IMR-90 (cell line): Measurements from ENCODE around the gene UBE2O.

Experiments used
- FOS ChIP-seq: fragments of 150-350 bp; IDR thresholded peaks from 2 replicates; pipeline ENCODE4 v1.6.1; 2016; ENCODE audit warnings: low read depth, low read length
- MAZ ChIP-seq: IDR thresholded peaks from 2 replicates; pipeline ENCODE4 v1.6.1; 2012; ENCODE audit warnings: low read depth, mild to moderate bottlenecking, low read length, improper control_type of control experiment, moderate library complexity, borderline replicate concordance
- POLR2A ChIP-seq: IDR thresholded peaks from 2 replicates; pipeline ENCODE4 v1.6.1; 2012; ENCODE audit warnings: mild to moderate bottlenecking, low read depth, low read length
- RAD21 ChIP-seq: IDR thresholded peaks from 2 replicates; pipeline ENCODE4 v1.6.1; 2012; ENCODE audit warnings: low read length, improper control_type of control experiment
- RCOR1 ChIP-seq: IDR thresholded peaks from 2 replicates; pipeline ENCODE4 v1.6.1; 2012; ENCODE audit warnings: mild to moderate bottlenecking, low read length, improper control_type of control experiment; ENCODE audit not compliant: insufficient replicate concordance
- RFX5 ChIP-seq: IDR thresholded peaks from 2 replicates; pipeline ENCODE4 v1.8.0; 2012; ENCODE audit warnings: low read depth, mild to moderate bottlenecking, low read length, moderate library complexity
- USF2 ChIP-seq: fragments of 150-350 bp; IDR thresholded peaks from 2 replicates; pipeline ENCODE4 v1.6.1; 2017; ENCODE audit warnings: mild to moderate bottlenecking, antibody characterized with exemption, low read length, low read depth
- TF ChIP-seq, protein P1 (sequence below): conservative IDR thresholded peaks from 2 replicates; pipeline ENCODE4 v1.5.1; 2012; ENCODE audit warnings: mild to moderate bottlenecking, low read depth, low read length, improper control_type of control experiment

DNA sequence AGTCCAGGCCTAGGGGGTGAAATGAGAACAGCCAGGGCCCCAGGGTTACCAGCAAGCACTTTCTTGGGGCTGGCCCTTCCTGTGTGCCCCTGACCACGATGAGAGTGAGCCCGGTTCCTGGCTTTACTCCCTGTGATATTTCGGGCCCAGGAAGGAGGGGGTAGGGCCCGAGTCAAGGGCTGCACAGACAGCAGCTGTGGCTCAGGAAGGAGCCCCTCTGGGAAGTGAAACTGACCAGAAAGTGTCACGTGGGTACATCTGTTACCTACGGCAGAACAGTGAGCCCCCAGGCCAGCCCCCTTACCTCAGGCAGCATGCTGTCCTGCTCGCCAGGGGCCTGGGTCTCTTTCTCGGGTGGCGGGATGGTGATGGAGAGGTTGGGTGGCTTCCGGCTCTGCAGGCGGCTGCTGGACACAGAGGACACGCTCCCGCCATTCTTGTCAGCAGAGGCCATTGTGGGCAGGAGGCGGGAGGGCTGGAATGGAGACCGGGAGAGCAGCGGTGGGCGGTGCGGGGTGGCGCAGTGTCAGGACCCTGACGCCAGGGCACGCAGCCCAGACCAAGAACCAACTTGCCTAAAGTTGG is 28.2 kb upstream of the UBE2O start:
- no peak for TF ChIP-seq RFX5
- no peak for TF ChIP-seq MAZ
- TF ChIP-seq, protein P1, sequence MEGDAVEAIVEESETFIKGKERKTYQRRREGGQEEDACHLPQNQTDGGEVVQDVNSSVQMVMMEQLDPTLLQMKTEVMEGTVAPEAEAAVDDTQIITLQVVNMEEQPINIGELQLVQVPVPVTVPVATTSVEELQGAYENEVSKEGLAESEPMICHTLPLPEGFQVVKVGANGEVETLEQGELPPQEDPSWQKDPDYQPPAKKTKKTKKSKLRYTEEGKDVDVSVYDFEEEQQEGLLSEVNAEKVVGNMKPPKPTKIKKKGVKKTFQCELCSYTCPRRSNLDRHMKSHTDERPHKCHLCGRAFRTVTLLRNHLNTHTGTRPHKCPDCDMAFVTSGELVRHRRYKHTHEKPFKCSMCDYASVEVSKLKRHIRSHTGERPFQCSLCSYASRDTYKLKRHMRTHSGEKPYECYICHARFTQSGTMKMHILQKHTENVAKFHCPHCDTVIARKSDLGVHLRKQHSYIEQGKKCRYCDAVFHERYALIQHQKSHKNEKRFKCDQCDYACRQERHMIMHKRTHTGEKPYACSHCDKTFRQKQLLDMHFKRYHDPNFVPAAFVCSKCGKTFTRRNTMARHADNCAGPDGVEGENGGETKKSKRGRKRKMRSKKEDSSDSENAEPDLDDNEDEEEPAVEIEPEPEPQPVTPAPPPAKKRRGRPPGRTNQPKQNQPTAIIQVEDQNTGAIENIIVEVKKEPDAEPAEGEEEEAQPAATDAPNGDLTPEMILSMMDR: no peak
- no peak for TF ChIP-seq POLR2A
- TF ChIP-seq USF2: no peak
- no peak for TF ChIP-seq RAD21
- TF ChIP-seq FOS: no peak
- TF ChIP-seq RCOR1: no peak
